ENCODE data around the gene GPALPP1.

- TF ChIP-seq CTCF (IDR thresholded peaks at IDR 0.05) (no peak), ZFX (IDR thresholded peaks at IDR 0.05; ENCODE audit: borderline replicate concordance) (no peak)
Measured at GRCh38 chr13:44976949-44977583, 12.3 kb upstream of the GPALPP1 start.

All from 22Rv1 (cell line).